Immature natural killer cell (primary cell): Measurements from ENCODE around the gene AUTS2. TPM values are rescaled to one million over a fixed set of nuclear protein-coding genes. Genes with fewer than 3 reads are reported as not detected.

Experiments
- DNase-seq, 3 donors: peaks; one replicate each; pipeline ENCODE4 v3.0.0; 2022; ENCODE audit warnings: mixed read lengths in 1 of 3
- H3K27ac Mint-ChIP-seq, 6 donors: one replicate each; pipeline ENCODE4 v1.8.0; 2020; ENCODE audit warnings: mixed read lengths in 6 of 6, mild to moderate bottlenecking in 5 of 6, inconsistent platforms in 4 of 6, moderate library complexity in 3 of 6
- H3K27me3 Mint-ChIP-seq, 3 donors: one replicate each; pipeline ENCODE4 v1.8.0; 2020 to 2021; ENCODE audit warnings: low read depth in 3 of 3, mild to moderate bottlenecking in 3 of 3, mixed read lengths in 3 of 3, moderate library complexity in 3 of 3, inconsistent platforms in 1 of 3
- H3K36me3 Mint-ChIP-seq, 3 donors: one replicate each; pipeline ENCODE4 v1.8.0; 2020; ENCODE audit warnings: mixed read lengths in 3 of 3, inconsistent platforms in 2 of 3, mild to moderate bottlenecking in 2 of 3
- H3K4me1 Mint-ChIP-seq, 2 donors: one replicate each; pipeline ENCODE4 v1.8.0; 2020; ENCODE audit warnings: inconsistent platforms in 2 of 2, mild to moderate bottlenecking in 2 of 2, mixed read lengths in 2 of 2, moderate library complexity in 1 of 2
- H3K4me3 Mint-ChIP-seq, 5 donors: one replicate each; pipeline ENCODE4 v1.8.0; 2020; ENCODE audit warnings: mild to moderate bottlenecking in 5 of 5, mixed read lengths in 5 of 5, inconsistent platforms in 3 of 5, moderate library complexity in 3 of 5
- H3K9me3 Mint-ChIP-seq, 6 donors: one replicate each; pipeline ENCODE4 v1.8.0; 2020; ENCODE audit warnings: mild to moderate bottlenecking in 6 of 6, mixed read lengths in 6 of 6, inconsistent platforms in 4 of 6, moderate library complexity in 3 of 6
- polyA plus RNA-seq, 3 donors: library from polyadenylated mRNA; unstranded; fragments of 300-500 nt; fragmentation: Illumina TruSeq; gene quantifications; one replicate each; pipeline ENCODE4 v1.2.3, GENCODE V29; 2021

The AUTS2 gene
- polyA plus RNA-seq, 3 donors from 2014 or later = 1.9 to 17.6 (median 8.0) TPM

- Mint-ChIP-seq H3K27me3 (peaks cover 0 to 6% (median 2%) of the 10 kb centered on the region in 3 donors), H3K27ac (peak overlapping the region in 2 of 6 donors; percentile 31 to 73), H3K4me3 (no peak overlapping the region), H3K4me1 (peaks cover 0 to 6% of the 10 kb centered on the region in 2 donors), H3K36me3 (no peaks in the 10 kb centered on the region), H3K9me3 (no peaks in the 10 kb centered on the region)
- no peak for DNase-seq
Measured at GRCh38 chr7:70612811-70613210, 1014.5 kb downstream of the AUTS2 start.

- Mint-ChIP-seq H3K9me3 (no peaks in the 10 kb centered on the region), H3K27ac (peak overlapping the region in 1 of 6 donors; percentile 7), H3K27me3 (peaks cover 0 to 9% (median 2%) of the 10 kb centered on the region in 3 donors), H3K4me3 (no peak overlapping the region), H3K36me3 (no peaks in the 10 kb centered on the region), H3K4me1 (peaks cover 0 to 6% of the 10 kb centered on the region in 2 donors)
- peak; percentile 21 to 30 (median 25) for DNase-seq
Measured at GRCh38 chr7:70614237-70615045, 1016.2 kb downstream of the AUTS2 start.

- H3K27ac Mint-ChIP-seq = peak overlapping the region in 2 of 6 donors; percentile 7 to 57
- H3K9me3 Mint-ChIP-seq = no peaks in the 10 kb centered on the region
- peaks cover 0 to 6% of the 10 kb centered on the region in 2 donors for H3K4me1 Mint-ChIP-seq
- H3K4me3 Mint-ChIP-seq = no peak overlapping the region
- no peaks in the 10 kb centered on the region for H3K36me3 Mint-ChIP-seq
- H3K27me3 Mint-ChIP-seq = peaks cover 0 to 4% (median 3%) of the 10 kb centered on the region in 3 donors
- no peak for DNase-seq
Measured at GRCh38 chr7:70615066-70615606, 1016.9 kb downstream of the AUTS2 start.

- Mint-ChIP-seq H3K27me3 (peaks cover 4 to 5% (median 5%) of the 10 kb centered on the region in 3 donors), H3K36me3 (no peaks in the 10 kb centered on the region), H3K4me3 (no peak overlapping the region), H3K4me1 (peaks cover 0 to 6% of the 10 kb centered on the region in 2 donors), H3K9me3 (no peaks in the 10 kb centered on the region), H3K27ac (peak overlapping the region in 2 of 6 donors; percentile 15 to 19)
- DNase-seq = no peak
Measured at GRCh38 chr7:70616211-70616610, 1017.9 kb downstream of the AUTS2 start.

GRCh38 chr7:70616821-70617220, 1018.5 kb downstream of the AUTS2 start:
- Mint-ChIP-seq H3K27me3 (peaks cover 4 to 8% (median 5%) of the 10 kb centered on the region in 3 donors), H3K9me3 (no peaks in the 10 kb centered on the region), H3K4me3 (no peak overlapping the region), H3K27ac (peak overlapping the region in 2 of 6 donors; percentile 15 to 19), H3K4me1 (peaks cover 0 to 6% of the 10 kb centered on the region in 2 donors), H3K36me3 (no peaks in the 10 kb centered on the region)
- DNase-seq = no peak

GRCh38 chr7:70618020-70618551, 1019.8 kb downstream of the AUTS2 start:
- H3K27ac Mint-ChIP-seq = peak overlapping the region in 1 of 6 donors; percentile 30
- no peaks in the 10 kb centered on the region for H3K9me3 Mint-ChIP-seq
- peaks cover 0 to 6% of the 10 kb centered on the region in 2 donors for H3K4me1 Mint-ChIP-seq
- H3K27me3 Mint-ChIP-seq = peaks cover 4 to 9% (median 5%) of the 10 kb centered on the region in 3 donors
- no peak overlapping the region for H3K4me3 Mint-ChIP-seq
- peaks cover 0 to 3% (median 0%) of the 10 kb centered on the region in 3 donors for H3K36me3 Mint-ChIP-seq
- no peak for DNase-seq

GRCh38 chr7:70619130-70619529, 1020.9 kb downstream of the AUTS2 start:
- Mint-ChIP-seq H3K4me1 (peaks cover 0 to 4% of the 10 kb centered on the region in 2 donors), H3K36me3 (peaks cover 0 to 3% (median 0%) of the 10 kb centered on the region in 3 donors), H3K27ac (no peak overlapping the region), H3K4me3 (no peak overlapping the region), H3K9me3 (no peaks in the 10 kb centered on the region), H3K27me3 (peaks cover 4 to 9% (median 5%) of the 10 kb centered on the region in 3 donors)
- no peak for DNase-seq

- no peak overlapping the region for H3K4me3 Mint-ChIP-seq
- peak overlapping the region in 3 of 6 donors; percentile 51 to 61 (median 60) for H3K27ac Mint-ChIP-seq
- no peak for DNase-seq
- no peaks in the 10 kb centered on the region for H3K9me3 Mint-ChIP-seq
- no peaks in the 10 kb centered on the region for H3K4me1 Mint-ChIP-seq
- H3K36me3 Mint-ChIP-seq = peaks cover 0 to 3% (median 0%) of the 10 kb centered on the region in 3 donors
- peaks cover 4 to 9% (median 5%) of the 10 kb centered on the region in 3 donors for H3K27me3 Mint-ChIP-seq
Measured at GRCh38 chr7:70619659-70620058, 1021.4 kb downstream of the AUTS2 start.

- no peaks in the 10 kb centered on the region for H3K4me1 Mint-ChIP-seq
- peaks cover 4 to 13% (median 5%) of the 10 kb centered on the region in 3 donors for H3K27me3 Mint-ChIP-seq
- DNase-seq = no peak
- H3K4me3 Mint-ChIP-seq = no peak overlapping the region
- peaks cover 0 to 3% (median 0%) of the 10 kb centered on the region in 3 donors for H3K36me3 Mint-ChIP-seq
- H3K9me3 Mint-ChIP-seq = no peaks in the 10 kb centered on the region
- peak overlapping the region in 1 of 6 donors; percentile 51 for H3K27ac Mint-ChIP-seq
Measured at GRCh38 chr7:70620333-70621055, 1022.2 kb downstream of the AUTS2 start.

- no peak for DNase-seq
- Mint-ChIP-seq H3K27me3 (peaks cover 4 to 14% (median 5%) of the 10 kb centered on the region in 3 donors), H3K4me3 (no peak overlapping the region), H3K9me3 (no peaks in the 10 kb centered on the region), H3K36me3 (peaks cover 0 to 3% (median 0%) of the 10 kb centered on the region in 3 donors), H3K4me1 (no peaks in the 10 kb centered on the region), H3K27ac (no peak overlapping the region)
Measured at GRCh38 chr7:70621954-70622600, 1023.8 kb downstream of the AUTS2 start.

GRCh38 chr7:70622936-70623335, 1024.7 kb downstream of the AUTS2 start:
- peaks cover 0 to 3% (median 0%) of the 10 kb centered on the region in 3 donors for H3K36me3 Mint-ChIP-seq
- H3K27me3 Mint-ChIP-seq = peaks cover 2 to 15% (median 7%) of the 10 kb centered on the region in 3 donors
- DNase-seq = no peak
- no peaks in the 10 kb centered on the region for H3K4me1 Mint-ChIP-seq
- H3K27ac Mint-ChIP-seq = no peak overlapping the region
- no peak overlapping the region for H3K4me3 Mint-ChIP-seq
- H3K9me3 Mint-ChIP-seq = no peaks in the 10 kb centered on the region

GRCh38 chr7:70624500-70625103, 1026.3 kb downstream of the AUTS2 start:
- Mint-ChIP-seq H3K27ac (no peak overlapping the region), H3K4me3 (no peak overlapping the region), H3K9me3 (no peaks in the 10 kb centered on the region), H3K27me3 (peaks cover 0 to 15% (median 7%) of the 10 kb centered on the region in 3 donors), H3K4me1 (no peaks in the 10 kb centered on the region), H3K36me3 (peaks cover 0 to 4% (median 0%) of the 10 kb centered on the region in 3 donors)
- DNase-seq = no peak

GRCh38 chr7:70627461-70627860, 1029.2 kb downstream of the AUTS2 start:
- DNase-seq = no peak
- H3K9me3 Mint-ChIP-seq = no peaks in the 10 kb centered on the region
- no peak overlapping the region for H3K4me3 Mint-ChIP-seq
- peaks cover 0 to 4% (median 0%) of the 10 kb centered on the region in 3 donors for H3K36me3 Mint-ChIP-seq
- H3K27ac Mint-ChIP-seq = peak overlapping the region in 1 of 6 donors; percentile 32
- no peaks in the 10 kb centered on the region for H3K4me1 Mint-ChIP-seq
- peaks cover 0 to 8% (median 1%) of the 10 kb centered on the region in 3 donors for H3K27me3 Mint-ChIP-seq
